ENCODE measurements around the gene C11orf97. TPM values are rescaled to one million over a fixed set of nuclear protein-coding genes. Genes with fewer than 3 reads are reported as not detected.

Gene C11orf97
- polyA plus RNA-seq, 2 of the 4 experiments (the other 2 are of a cell fraction), result not detected

DNA sequence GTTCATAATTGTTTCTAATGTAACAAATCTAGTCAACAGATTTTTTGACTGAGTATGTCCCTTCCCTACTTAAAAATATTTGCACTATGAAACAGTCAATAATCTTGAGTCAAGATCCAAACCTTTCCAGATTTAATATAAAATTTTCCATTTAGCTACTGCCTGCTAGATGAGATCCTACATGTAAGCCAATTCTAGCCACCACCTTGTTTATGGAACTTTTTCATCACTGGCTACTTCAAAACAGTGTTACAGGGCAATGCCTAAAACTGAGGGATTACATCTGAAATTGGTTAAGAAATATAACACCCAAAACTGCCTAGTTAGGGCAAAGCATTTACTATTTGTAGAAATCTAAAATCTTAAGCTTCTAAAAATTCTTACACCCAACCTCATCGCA, 20.9 kb downstream of the C11orf97 start:
- DNase-seq (ENCODE audit: low read depth in 1 of 2, low spot score in 1 of 2) (no peak), ATAC-seq (no peak), FAIRE-seq (no peak)
- no peak for TF ChIP-seq HOXB13 (CRISPR knock-in tag; IDR thresholded peaks at IDR 0.05; ENCODE audit: low read depth)
- no peak for TF ChIP-seq TFCP2L1 (CRISPR knock-in tag; IDR thresholded peaks at IDR 0.05)
- TF ChIP-seq, protein P1, sequence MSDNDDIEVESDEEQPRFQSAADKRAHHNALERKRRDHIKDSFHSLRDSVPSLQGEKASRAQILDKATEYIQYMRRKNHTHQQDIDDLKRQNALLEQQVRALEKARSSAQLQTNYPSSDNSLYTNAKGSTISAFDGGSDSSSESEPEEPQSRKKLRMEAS (IDR thresholded peaks at IDR 0.05), result no peak
- no peak for TF ChIP-seq KDM1A (IDR thresholded peaks at IDR 0.05; ENCODE audit: low read depth)
- no peak for TF ChIP-seq CHD2 (IDR thresholded peaks at IDR 0.05; ENCODE audit: low read length, partially characterized antibody)
- TF ChIP-seq HEYL (CRISPR knock-in tag; IDR thresholded peaks at IDR 0.05), result no peak
- TF ChIP-seq, protein P2, sequence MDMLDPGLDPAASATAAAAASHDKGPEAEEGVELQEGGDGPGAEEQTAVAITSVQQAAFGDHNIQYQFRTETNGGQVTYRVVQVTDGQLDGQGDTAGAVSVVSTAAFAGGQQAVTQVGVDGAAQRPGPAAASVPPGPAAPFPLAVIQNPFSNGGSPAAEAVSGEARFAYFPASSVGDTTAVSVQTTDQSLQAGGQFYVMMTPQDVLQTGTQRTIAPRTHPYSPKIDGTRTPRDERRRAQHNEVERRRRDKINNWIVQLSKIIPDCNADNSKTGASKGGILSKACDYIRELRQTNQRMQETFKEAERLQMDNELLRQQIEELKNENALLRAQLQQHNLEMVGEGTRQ (IDR thresholded peaks at IDR 0.05), result no peak
- TF ChIP-seq FOXS1 (CRISPR knock-in tag; IDR thresholded peaks at IDR 0.05), result no peak
- TF ChIP-seq EHF (CRISPR knock-in tag; IDR thresholded peaks at IDR 0.05), result no peak
- no peak for TF ChIP-seq TP53 (CRISPR knock-in tag; IDR thresholded peaks at IDR 0.05)
- no peak for TF ChIP-seq RAD21 (conservative IDR thresholded peaks at IDR 0.05 in 1 of 2, IDR thresholded peaks at IDR 0.05 in 1 of 2)
- ChIA-PET POLR2A (no interaction called here), CTCF (interaction anchor here (1.5 to 2.2 kb wide), 2 partner anchors 11 to 12 kb away, joined by 3 to 10 read pairs; partner anchors contain the start of gene FUT4)
- 95% methylated on average over 1 of the region's 1 CpG for WGBS (ENCODE audit: missing lambda C conversion rate)
- H3K4me3 ChIP-seq, result no peak overlapping the region
- H3K4me1 ChIP-seq, result peaks cover 9% of the 10 kb centered on the region; the same call in 1 of the 3 replicates
- no peak overlapping the region for H3K27ac ChIP-seq
- no peak overlapping the region for H3K4me2 ChIP-seq
- H3K9me3 ChIP-seq, result no peaks in the 10 kb centered on the region

DNA sequence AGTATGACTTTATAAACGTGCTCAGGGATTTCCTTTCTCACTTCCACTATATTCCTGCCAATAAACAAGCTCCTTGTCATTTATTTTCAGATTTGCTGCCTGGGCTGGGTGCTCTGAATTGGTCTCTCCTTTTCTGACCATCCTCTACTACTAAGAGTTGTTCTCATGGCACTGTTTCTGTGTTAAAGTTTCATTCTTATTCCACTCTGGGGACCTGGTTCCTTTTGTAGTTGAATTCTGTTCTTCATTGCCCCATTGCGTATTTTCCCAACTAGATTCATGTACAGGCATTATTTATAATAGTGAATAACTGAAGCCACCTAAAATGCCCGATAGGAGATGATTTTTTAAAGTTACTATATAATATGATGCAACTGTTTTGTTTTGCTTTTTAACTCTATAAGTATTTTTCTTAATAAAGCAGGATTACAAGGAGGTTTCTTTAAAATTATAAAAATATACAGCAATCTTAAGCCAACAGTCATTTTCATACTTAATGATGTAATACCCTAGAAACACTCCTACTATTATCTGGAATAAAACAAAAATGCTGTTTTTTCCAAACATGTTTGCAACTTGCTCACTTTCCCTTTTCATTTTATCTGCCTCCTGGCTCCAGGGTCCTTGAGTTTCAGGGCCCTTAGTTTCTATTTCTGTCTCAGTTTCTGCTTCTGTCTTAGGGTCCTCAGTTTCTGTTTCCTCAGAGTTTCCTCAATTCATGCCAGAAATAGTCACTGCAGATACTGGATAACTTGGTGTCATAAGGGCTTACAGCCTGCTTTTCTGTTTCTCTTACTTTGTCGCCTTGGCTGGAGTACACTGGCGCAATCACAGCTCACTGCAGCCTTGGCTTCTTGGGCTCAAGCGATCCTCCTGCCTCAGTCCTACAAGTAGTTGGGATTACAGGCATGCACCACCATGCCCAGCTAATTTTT, 21.7 kb downstream of the C11orf97 start:
- ATAC-seq, result no peak
- Histone ChIP-seq H3K9me3 (no peaks in the 10 kb centered on the region), H3K4me1 (peaks cover 9% of the 10 kb centered on the region; the same call in 1 of the 3 replicates), H3K27ac (no peak overlapping the region), H3K4me3 (no peak overlapping the region), H3K4me2 (no peak overlapping the region)
- no peak for FAIRE-seq
- ChIA-PET POLR2A (no interaction called here), CTCF (interaction anchor here (1.5 to 2.2 kb wide), 2 partner anchors 10 to 13 kb away, joined by 3 to 10 read pairs; partner anchors contain the start of gene FUT4)
- no peak for DNase-seq (ENCODE audit: low read depth in 1 of 2, low spot score in 1 of 2)
- TF ChIP-seq, protein P3, sequence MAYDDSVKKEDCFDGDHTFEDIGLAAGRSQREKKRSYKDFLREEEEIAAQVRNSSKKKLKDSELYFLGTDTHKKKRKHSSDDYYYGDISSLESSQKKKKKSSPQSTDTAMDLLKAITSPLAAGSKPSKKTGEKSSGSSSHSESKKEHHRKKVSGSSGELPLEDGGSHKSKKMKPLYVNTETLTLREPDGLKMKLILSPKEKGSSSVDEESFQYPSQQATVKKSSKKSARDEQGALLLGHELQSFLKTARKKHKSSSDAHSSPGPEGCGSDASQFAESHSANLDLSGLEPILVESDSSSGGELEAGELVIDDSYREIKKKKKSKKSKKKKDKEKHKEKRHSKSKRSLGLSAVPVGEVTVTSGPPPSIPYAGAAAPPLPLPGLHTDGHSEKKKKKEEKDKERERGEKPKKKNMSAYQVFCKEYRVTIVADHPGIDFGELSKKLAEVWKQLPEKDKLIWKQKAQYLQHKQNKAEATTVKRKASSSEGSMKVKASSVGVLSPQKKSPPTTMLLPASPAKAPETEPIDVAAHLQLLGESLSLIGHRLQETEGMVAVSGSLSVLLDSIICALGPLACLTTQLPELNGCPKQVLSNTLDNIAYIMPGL (CRISPR knock-in tag; IDR thresholded peaks at IDR 0.05; ENCODE audit: borderline replicate concordance), result no peak
- TF ChIP-seq FOSL2 (IDR thresholded peaks at IDR 0.05) (no peak), FOSL2 (CRISPR knock-in tag; IDR thresholded peaks at IDR 0.05) (no peak), JUN (IDR thresholded peaks at IDR 0.05) (no peak), POLR2AphosphoS2 (conservative IDR thresholded peaks at IDR 0.05; ENCODE audit: low read length) (no peak), EP300 (IDR thresholded peaks at IDR 0.05) (no peak), ZC3H11A (IDR thresholded peaks at IDR 0.05) (no peak), HOXA7 (CRISPR knock-in tag; IDR thresholded peaks at IDR 0.05) (no peak), POLR2A (IDR thresholded peaks at IDR 0.05; ENCODE audit: low read length) (no peak), BHLHE40 (IDR thresholded peaks at IDR 0.05; ENCODE audit: low read depth, low read length) (no peak), HOXB13 (CRISPR knock-in tag; IDR thresholded peaks at IDR 0.05; ENCODE audit: low read depth) (no peak), GATA3 (IDR thresholded peaks at IDR 0.05; ENCODE audit: borderline replicate concordance) (no peak)
- TF ChIP-seq, protein P4, sequence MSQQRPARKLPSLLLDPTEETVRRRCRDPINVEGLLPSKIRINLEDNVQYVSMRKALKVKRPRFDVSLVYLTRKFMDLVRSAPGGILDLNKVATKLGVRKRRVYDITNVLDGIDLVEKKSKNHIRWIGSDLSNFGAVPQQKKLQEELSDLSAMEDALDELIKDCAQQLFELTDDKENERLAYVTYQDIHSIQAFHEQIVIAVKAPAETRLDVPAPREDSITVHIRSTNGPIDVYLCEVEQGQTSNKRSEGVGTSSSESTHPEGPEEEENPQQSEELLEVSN (IDR thresholded peaks at IDR 0.05; ENCODE audit: borderline replicate concordance, low read depth), result no peak
- TF ChIP-seq, protein P5, sequence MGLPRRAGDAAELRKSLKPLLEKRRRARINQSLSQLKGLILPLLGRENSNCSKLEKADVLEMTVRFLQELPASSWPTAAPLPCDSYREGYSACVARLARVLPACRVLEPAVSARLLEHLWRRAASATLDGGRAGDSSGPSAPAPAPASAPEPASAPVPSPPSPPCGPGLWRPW (IDR thresholded peaks at IDR 0.05), result no peak
- TF ChIP-seq, protein P6, sequence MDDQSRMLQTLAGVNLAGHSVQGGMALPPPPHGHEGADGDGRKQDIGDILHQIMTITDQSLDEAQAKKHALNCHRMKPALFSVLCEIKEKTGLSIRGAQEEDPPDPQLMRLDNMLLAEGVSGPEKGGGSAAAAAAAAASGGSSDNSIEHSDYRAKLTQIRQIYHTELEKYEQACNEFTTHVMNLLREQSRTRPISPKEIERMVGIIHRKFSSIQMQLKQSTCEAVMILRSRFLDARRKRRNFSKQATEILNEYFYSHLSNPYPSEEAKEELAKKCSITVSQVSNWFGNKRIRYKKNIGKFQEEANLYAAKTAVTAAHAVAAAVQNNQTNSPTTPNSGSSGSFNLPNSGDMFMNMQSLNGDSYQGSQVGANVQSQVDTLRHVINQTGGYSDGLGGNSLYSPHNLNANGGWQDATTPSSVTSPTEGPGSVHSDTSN (IDR thresholded peaks at IDR 0.05), result no peak
- TF ChIP-seq, protein P7, sequence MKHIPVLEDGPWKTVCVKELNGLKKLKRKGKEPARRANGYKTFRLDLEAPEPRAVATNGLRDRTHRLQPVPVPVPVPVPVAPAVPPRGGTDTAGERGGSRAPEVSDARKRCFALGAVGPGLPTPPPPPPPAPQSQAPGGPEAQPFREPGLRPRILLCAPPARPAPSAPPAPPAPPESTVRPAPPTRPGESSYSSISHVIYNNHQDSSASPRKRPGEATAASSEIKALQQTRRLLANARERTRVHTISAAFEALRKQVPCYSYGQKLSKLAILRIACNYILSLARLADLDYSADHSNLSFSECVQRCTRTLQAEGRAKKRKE (CRISPR knock-in tag; IDR thresholded peaks at IDR 0.05; ENCODE audit: low read depth), result no peak
- TF ChIP-seq, protein P8, sequence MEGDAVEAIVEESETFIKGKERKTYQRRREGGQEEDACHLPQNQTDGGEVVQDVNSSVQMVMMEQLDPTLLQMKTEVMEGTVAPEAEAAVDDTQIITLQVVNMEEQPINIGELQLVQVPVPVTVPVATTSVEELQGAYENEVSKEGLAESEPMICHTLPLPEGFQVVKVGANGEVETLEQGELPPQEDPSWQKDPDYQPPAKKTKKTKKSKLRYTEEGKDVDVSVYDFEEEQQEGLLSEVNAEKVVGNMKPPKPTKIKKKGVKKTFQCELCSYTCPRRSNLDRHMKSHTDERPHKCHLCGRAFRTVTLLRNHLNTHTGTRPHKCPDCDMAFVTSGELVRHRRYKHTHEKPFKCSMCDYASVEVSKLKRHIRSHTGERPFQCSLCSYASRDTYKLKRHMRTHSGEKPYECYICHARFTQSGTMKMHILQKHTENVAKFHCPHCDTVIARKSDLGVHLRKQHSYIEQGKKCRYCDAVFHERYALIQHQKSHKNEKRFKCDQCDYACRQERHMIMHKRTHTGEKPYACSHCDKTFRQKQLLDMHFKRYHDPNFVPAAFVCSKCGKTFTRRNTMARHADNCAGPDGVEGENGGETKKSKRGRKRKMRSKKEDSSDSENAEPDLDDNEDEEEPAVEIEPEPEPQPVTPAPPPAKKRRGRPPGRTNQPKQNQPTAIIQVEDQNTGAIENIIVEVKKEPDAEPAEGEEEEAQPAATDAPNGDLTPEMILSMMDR (IDR thresholded peaks at IDR 0.05), result no peak
- 74% methylated on average over 6 of the region's 6 CpGs for WGBS (ENCODE audit: missing lambda C conversion rate)

All from A549 (cell line).